Keratinocyte (primary cell): ENCODE results near the gene TMEM151B. TPM values are rescaled to one million over a fixed set of nuclear protein-coding genes. Genes with fewer than 3 reads are reported as not detected.

Source experiments
- DNase-seq: peaks from one replicate; pipeline ENCODE4 v3.0.0-alpha.2; 2011; ENCODE audit warnings: low read depth, missing footprints, low spot score
- FAIRE-seq: peaks from 2 replicates; lab custom pipeline; 2011; peaks lifted over from hg19 to GRCh38; lab: Jason Lieb, UNC
- H2AFZ ChIP-seq: 2 replicates; pipeline ENCODE4 v1.6.0; 2012; ENCODE audit warnings: low read length, control low read depth, inconsistent platforms; ENCODE audit not compliant: control insufficient read depth
- H3K27ac ChIP-seq: 2 replicates; pipeline ENCODE4 v1.5.1; 2011; ENCODE audit warnings: low read length; ENCODE audit not compliant: control insufficient read depth, insufficient read depth
- H3K27me3 ChIP-seq: 3 replicates; pipeline ENCODE4 v1.6.0; 2011; ENCODE audit warnings: low read length; ENCODE audit not compliant: control insufficient read depth, insufficient read depth; ENCODE audit errors: extremely low read depth
- H3K36me3 ChIP-seq, 2 experiments: 2 replicates in 1 of 2; 3 replicates in 1 of 2; pipeline ENCODE4 v1.5.1; 2011; ENCODE audit warnings: low read length in 2 of 2, mild to moderate bottlenecking in 1 of 2; ENCODE audit not compliant: control insufficient read depth in 2 of 2, insufficient read depth in 2 of 2; ENCODE audit errors: extremely low read depth in 1 of 2
- H3K4me1 ChIP-seq: 3 replicates; pipeline ENCODE4 v1.5.1; 2011; ENCODE audit warnings: low read length; ENCODE audit not compliant: control insufficient read depth, insufficient read depth; ENCODE audit errors: extremely low read depth
- H3K4me2 ChIP-seq: 3 replicates; pipeline ENCODE4 v1.6.0; 2011; ENCODE audit warnings: low read depth, low read length; ENCODE audit not compliant: control insufficient read depth, insufficient read depth; ENCODE audit errors: extremely low read depth
- H3K4me3 ChIP-seq, 3 experiments: fragments of 200-600 bp in 1 of 3; sonication (generic) in 1 of 3; 2 replicates in 2 of 3; 3 replicates in 1 of 3; pipeline ENCODE4 v1.5.1; 2011 to 2016; ENCODE audit warnings: low read length in 3 of 3, mild to moderate bottlenecking in 3 of 3, control low read depth in 2 of 3, inconsistent platforms in 1 of 3, low read depth in 1 of 3, mixed read lengths in 1 of 3, mixed run types in 1 of 3, moderate library complexity in 1 of 3; ENCODE audit not compliant: control insufficient read depth in 2 of 3, insufficient read depth in 2 of 3; ENCODE audit errors: extremely low read depth in 1 of 3
- H3K79me2 ChIP-seq: 2 replicates; pipeline ENCODE4 v1.6.0; 2012; ENCODE audit warnings: low read length; ENCODE audit not compliant: control insufficient read depth, insufficient read depth
- H3K9ac ChIP-seq: 3 replicates; pipeline ENCODE4 v1.6.0; 2011; ENCODE audit warnings: low read length; ENCODE audit not compliant: control insufficient read depth, insufficient read depth; ENCODE audit errors: extremely low read depth
- H3K9me1 ChIP-seq: 3 replicates; pipeline ENCODE4 v1.6.0; 2011; ENCODE audit warnings: low read length; ENCODE audit not compliant: control insufficient read depth, insufficient read depth; ENCODE audit errors: extremely low read depth
- H3K9me3 ChIP-seq: 2 replicates; pipeline ENCODE4 v1.5.1; 2012; ENCODE audit warnings: low read depth, low read length; ENCODE audit not compliant: control insufficient read depth
- H4K20me1 ChIP-seq: 3 replicates; pipeline ENCODE4 v1.6.0; 2011; ENCODE audit warnings: low read length; ENCODE audit not compliant: control insufficient read depth, insufficient read depth; ENCODE audit errors: extremely low read depth
- CTCF ChIP-seq, 3 experiments: IDR thresholded peaks in 1 of 3; conservative IDR thresholded peaks in 1 of 3; optimal IDR thresholded peaks in 1 of 3; 2 replicates in 2 of 3; 3 replicates in 1 of 3; pipeline versions ENCODE3 to v1.5.1; 2011; ENCODE audit warnings: low read length in 3 of 3, mild to moderate bottlenecking in 3 of 3, moderate library complexity in 2 of 3, control low read depth in 1 of 3, inconsistent platforms in 1 of 3; ENCODE audit not compliant: insufficient read depth in 2 of 3; ENCODE audit errors: extremely low read depth in 1 of 3
- EZH2 ChIP-seq: IDR thresholded peaks from one replicate; pipeline ENCODE4 v1.6.1; 2012; ENCODE audit warnings: inconsistent platforms, mild to moderate bottlenecking, low read length, moderate library complexity
- dilution Hi-C: fragments of 300-500 bp; cut with MboI; formaldehyde crosslinking; loops from one replicate; pipeline ENCODE4 v1.7.0; 2020; ENCODE audit warnings: low sequenced_read_pairs; ENCODE audit not compliant: extremely low pct_ligation_motif_present
- polyA plus RNA-seq, 5 experiments: library from polyadenylated mRNA; depleted of rRNA in 3 of 5; stranded (reverse) in 3 of 5; stranded (forward) in 1 of 5; unstranded in 1 of 5; fragments of >200 nt; gene quantifications; 1 replicate in 1 of 5; 2 replicates in 3 of 5; 3 replicates in 1 of 5; pipeline versions ENCODE4 v1.2.1 to v1.2.3, GENCODE V29; 2011 to 2012; ENCODE audit warnings: missing spikeins in 2 of 5, low read depth in 1 of 5, low replicate concordance in 1 of 5

Gene TMEM151B
- polyA plus RNA-seq, 1 donor (not counting 4 experiments of a cell fraction or from before 2014, with no cell fraction given), result not detected

- TF ChIP-seq EZH2 (no peak), CTCF (optimal IDR thresholded peaks at IDR 0.05 in 1 of 3, IDR thresholded peaks at IDR 0.05 in 1 of 3, conservative IDR thresholded peaks at IDR 0.05 in 1 of 3; ENCODE audit: extremely low read depth in 1 of 3, insufficient read depth in 2 of 3, low read length in 3 of 3) (no peak)
- peaks cover 32% of the 10 kb centered on the region for H3K79me2 ChIP-seq
- H3K9me1 ChIP-seq, result peaks cover 2% of the 10 kb centered on the region
- peaks cover 18% of the 10 kb centered on the region for H3K4me1 ChIP-seq
- H3K9ac ChIP-seq, result peak overlapping the region; percentile 92
- peak overlapping the region; percentile 81 to 94 (median 90) for H3K4me3 ChIP-seq
- no peak for DNase-seq
- H4K20me1 ChIP-seq, result peaks cover 46% of the 10 kb centered on the region
- peak overlapping the region; percentile 98 for H3K4me2 ChIP-seq
- no peak for FAIRE-seq
- peak overlapping the region; percentile 73 for H3K27ac ChIP-seq
- peaks cover 40 to 51% of the 10 kb centered on the region in 2 experiments for H3K36me3 ChIP-seq
- dilution Hi-C loops, result no loop called here
- no peaks in the 10 kb centered on the region for H3K9me3 ChIP-seq
- peak overlapping the region; percentile 3 for H2AFZ ChIP-seq
- H3K27me3 ChIP-seq, result no peaks in the 10 kb centered on the region
These were observed 13.6 kb upstream of the TMEM151B start for GRCh38 chr6:44256775-44257024.

GRCh38 chr6:44257025-44257752 lies 13.1 kb upstream of the TMEM151B start, which contains the start of gene SLC35B2:
TSS of gene SLC35B2 (minus strand) at chr6:44257528. CDS start at chr6:44257410, 118 bp downstream.
- peak within 1 kb of the TSS; percentile 81 to 94 (median 90) for H3K4me3 ChIP-seq
- H3K9me3 ChIP-seq, result no peaks in the 10 kb centered on the region
- peak within 1 kb of the TSS; percentile 44 for H2AFZ ChIP-seq
- dilution Hi-C loops, result no loop called here
- DNase-seq (no peak), FAIRE-seq (no peak)
- peaks cover 35 to 48% of the 10 kb centered on the region in 2 experiments for H3K36me3 ChIP-seq
- H3K9me1 ChIP-seq, result peaks cover 2% of the 10 kb centered on the region
- TF ChIP-seq CTCF (optimal IDR thresholded peaks at IDR 0.05 in 1 of 3, IDR thresholded peaks at IDR 0.05 in 1 of 3, conservative IDR thresholded peaks at IDR 0.05 in 1 of 3; ENCODE audit: extremely low read depth in 1 of 3, insufficient read depth in 2 of 3, low read length in 3 of 3) (peak in 2 of 3 experiments; percentile 48 to 79), EZH2 (no peak)
- H4K20me1 ChIP-seq, result peaks cover 41% of the 10 kb centered on the region
- H3K27ac ChIP-seq, result peak within 1 kb of the TSS; percentile 73
- peak within 1 kb of the TSS; percentile 92 for H3K9ac ChIP-seq
- no peaks in the 10 kb centered on the region for H3K27me3 ChIP-seq
- H3K4me1 ChIP-seq, result peaks cover 19% of the 10 kb centered on the region
- peak within 1 kb of the TSS; percentile 98 for H3K4me2 ChIP-seq
- H3K79me2 ChIP-seq, result peaks cover 29% of the 10 kb centered on the region
